SU-DHL-6 (cell line): ENCODE data around the gene TTC23L.

Source experiments
- CTCF ChIP-seq: fragments of 200-600 bp; sonication (generic); IDR thresholded peaks from one replicate; pipeline ENCODE4 v1.5.1; 2017; ENCODE audit warnings: antibody characterized with exemption, mild to moderate bottlenecking, low read length, moderate library complexity; ENCODE audit not compliant: insufficient read depth, poor library complexity, severe bottlenecking
- EZH2phosphoT487 ChIP-seq: fragments of 200-600 bp; sonication (generic), shearing (Covaris generic); conservative IDR thresholded peaks from 2 replicates; pipeline ENCODE4 v1.6.1; 2018; ENCODE audit warnings: mild to moderate bottlenecking, antibody characterized with exemption, low read length, moderate library complexity, mixed read lengths

- TF ChIP-seq CTCF: no peak
- no peak for TF ChIP-seq EZH2phosphoT487
These were observed 30.3 kb downstream of the TTC23L start for GRCh38 chr5:34869256-34869655.
